K562 (cell line): Measurements from ENCODE around the gene FOXL3. TPM values are rescaled to one million over a fixed set of nuclear protein-coding genes. Genes with fewer than 3 reads are reported as not detected.

Source experiments
- ATAC-seq: fragments of 200-7000 bp; cut with Tn5 transposase; 3 replicates; pipeline ENCODE4 v1.9.1; 2020; ENCODE audit warnings: moderate library complexity
- BruUV-seq: library from RNA; stranded (reverse); fragments of 400-500 nt; replicated peaks from 2 replicates; lab custom pipeline; 2021; lab: Mats Ljungman, UMichigan
- CTCF ChIA-PET: fragments of 300-600 bp; formaldehyde crosslinking; extraction: SDS; loops from one replicate; lab custom pipeline; 2021; ENCODE audit warnings: low intra/inter-chr PET ratio; lab: Yijun Ruan, JAX
- POLR2A ChIA-PET: fragments of 300-600, 350-650 bp; sonication (Branson Sonifier 250); formaldehyde crosslinking; extraction: SDS; loops from one replicate; lab custom pipeline; 2021; ENCODE audit warnings: antibody characterized with exemption, inconsistent platforms; lab: Yijun Ruan, JAX
- DNase-seq, 4 experiments: peaks; one replicate each; pipeline versions ENCODE4 v3.0.0 to v3.0.0-alpha.2; 2011 to 2018; ENCODE audit warnings: low spot score in 3 of 4, mixed read lengths in 3 of 4; ENCODE audit errors: extremely low read depth in 1 of 4
- FAIRE-seq: peaks from 2 replicates; lab custom pipeline; 2011; peaks lifted over from hg19 to GRCh38; lab: Jason Lieb, UNC
- H2AFZ ChIP-seq: 2 replicates; pipeline ENCODE4 v1.6.0; 2011; ENCODE audit warnings: low read depth, low read length, control low read depth, inconsistent platforms
- H3K27ac ChIP-seq: fragments of 200-600 bp; 3 replicates; pipeline ENCODE4 v1.8.0; 2011; ENCODE audit warnings: low read depth, mild to moderate bottlenecking, control low read depth, inconsistent platforms, low read length, moderate library complexity, mixed read lengths; ENCODE audit errors: extremely low read depth
- H3K27me3 ChIP-seq, 2 experiments: fragments of 300-600 bp in 1 of 2; 2 replicates in 1 of 2; 3 replicates in 1 of 2; pipeline versions ENCODE4 v1.6.0 to v1.8.0; 2011; ENCODE audit warnings: inconsistent platforms in 2 of 2, low read length in 2 of 2, mild to moderate bottlenecking in 1 of 2, mixed read lengths in 1 of 2, moderate library complexity in 1 of 2; ENCODE audit not compliant: control insufficient read depth in 2 of 2, insufficient read depth in 2 of 2
- H3K36me3 ChIP-seq: fragments of 300-600 bp; 3 replicates; pipeline ENCODE4 v1.8.0; 2011; ENCODE audit warnings: mild to moderate bottlenecking, low read length, inconsistent platforms; ENCODE audit not compliant: control insufficient read depth, insufficient read depth
- H3K4me1 ChIP-seq, 2 experiments: fragments of 200-600 bp in 1 of 2; replicated peaks in 1 of 2; 2 replicates in 1 of 2; 3 replicates in 1 of 2; pipeline versions ENCODE4 v1.5.1 to v1.8.0; 2011; ENCODE audit warnings: inconsistent platforms in 2 of 2, low read length in 2 of 2, mild to moderate bottlenecking in 1 of 2, mixed read lengths in 1 of 2, moderate library complexity in 1 of 2; ENCODE audit not compliant: control insufficient read depth in 2 of 2, insufficient read depth in 2 of 2
- H3K4me2 ChIP-seq: 2 replicates; pipeline ENCODE4 v1.6.1; 2011; ENCODE audit warnings: low read length, control low read depth, inconsistent platforms, mixed read lengths; ENCODE audit not compliant: insufficient read depth
- H3K4me3 ChIP-seq: fragments of 200-600 bp; sonication (generic), shearing (Covaris generic); 2 replicates; pipeline ENCODE4 v1.5.1; 2016; ENCODE audit warnings: control low read depth, inconsistent platforms
- H3K79me2 ChIP-seq: fragments of 200-600 bp; 3 replicates; pipeline ENCODE4 v1.8.0; 2011; ENCODE audit warnings: low read length, inconsistent platforms; ENCODE audit not compliant: control insufficient read depth, insufficient read depth
- H3K9ac ChIP-seq, 2 experiments: 2 replicates each; pipeline versions ENCODE4 v1.6.0 to v1.6.1; 2011; ENCODE audit warnings: low read depth in 2 of 2, low read length in 2 of 2, control low read depth in 1 of 2, inconsistent platforms in 1 of 2, mild to moderate bottlenecking in 1 of 2, mixed read lengths in 1 of 2; ENCODE audit not compliant: insufficient read depth in 1 of 2
- H3K9me1 ChIP-seq: one replicate; pipeline ENCODE4 v1.6.0; 2011; ENCODE audit warnings: inconsistent platforms, mild to moderate bottlenecking, low read length, moderate library complexity; ENCODE audit not compliant: control insufficient read depth, insufficient read depth
- H3K9me3 ChIP-seq: replicated peaks from 2 replicates; pipeline ENCODE4 v1.5.1; 2011; ENCODE audit warnings: low read depth, low read length, inconsistent platforms; ENCODE audit not compliant: control insufficient read depth, insufficient read depth
- H4K20me1 ChIP-seq: replicated peaks from 2 replicates; pipeline ENCODE4 v1.6.1; 2011; ENCODE audit warnings: low read length, inconsistent platforms, mixed read lengths; ENCODE audit not compliant: control insufficient read depth, insufficient read depth
- KLF6 ChIP-seq: fragments of 250-450 bp; sonication (Bioruptor Pico); IDR thresholded peaks from 2 replicates; pipeline ENCODE4 v1.4.0; 2020; ENCODE audit warnings: mild to moderate bottlenecking, moderate library complexity, borderline replicate concordance
- MEF2A ChIP-seq: IDR thresholded peaks from 2 replicates; pipeline ENCODE4 v1.6.1; 2011; ENCODE audit warnings: low read depth, mild to moderate bottlenecking, low read length, moderate library complexity; ENCODE audit not compliant: control insufficient read depth
- NFXL1 ChIP-seq: fragments of 450-650 bp; formaldehyde crosslinking; IDR thresholded peaks from 2 replicates; pipeline ENCODE4 v1.4.0; 2021; ENCODE audit warnings: mild to moderate bottlenecking
- POLR3G ChIP-seq: IDR thresholded peaks from 2 replicates; pipeline ENCODE4 v1.6.1; 2011; ENCODE audit not compliant: insufficient read length, insufficient replicate concordance; ENCODE audit errors: extremely low read depth
- PTRF ChIP-seq: fragments of 450-650 bp; IDR thresholded peaks from 2 replicates; pipeline ENCODE4 v1.6.1; 2016; ENCODE audit warnings: mild to moderate bottlenecking, missing genetic modification characterization, missing compliant biosample characterization
- SAFB2 ChIP-seq: fragments of 200-400 bp; formaldehyde crosslinking; IDR thresholded peaks from 2 replicates; pipeline ENCODE4 v1.6.1; 2018; ENCODE audit warnings: borderline replicate concordance, low read length, low read depth, moderate library complexity; ENCODE audit not compliant: severe bottlenecking
- ZNF23 ChIP-seq: fragments of 250-450 bp; sonication (Bioruptor Pico); IDR thresholded peaks from 2 replicates; pipeline ENCODE4 v1.4.0; 2020; ENCODE audit warnings: mild to moderate bottlenecking
- WGBS: fragments of 100-300 bp; shearing (Covaris generic); methylation state at CpG from one replicate; pipeline ENCODE4 v1.1.6; 2016; ENCODE audit warnings: low coverage, mixed read lengths; ENCODE audit not compliant: insufficient coverage; ENCODE audit errors: missing lambda C conversion rate; 5-methylcytosine and 5-hydroxymethylcytosine counted together
- in situ Hi-C: fragments of 300-500 bp; cut with MboI; formaldehyde crosslinking; loops from 4 replicates; pipeline ENCODE4 v1.15.0; 2018; ENCODE audit warnings: inconsistent platforms, mixed read lengths
- intact Hi-C: fragments of 100-400 bp; cut with micrococcal nuclease; formaldehyde crosslinking; loops from 2 replicates; pipeline ENCODE4 v1.14.2; 2022
- polyA plus RNA-seq, 8 experiments: library from polyadenylated mRNA; depleted of rRNA in 4 of 8; stranded (reverse) in 5 of 8; unstranded in 3 of 8; fragments of >200 nt; fragmentation: Nextera tagmentation in 2 of 8; fragmentation: Illumina TruSeq in 1 of 8; extraction: Ambion mirVana in 2 of 8; extraction: Trizol in 1 of 8; gene quantifications; 2 replicates each; pipeline versions ENCODE4 v1.2.1 to v1.2.3, GENCODE V29; 2011 to 2014; ENCODE audit warnings: inconsistent platforms in 1 of 8, missing spikeins in 1 of 8
- total RNA-seq, 7 experiments: library from RNA; depleted of rRNA in 6 of 7; stranded (reverse); fragments of >200 nt in 6 of 7; fragmentation: Illumina TruSeq in 2 of 7; extraction: Trizol in 2 of 7; gene quantifications; 2 replicates each; pipeline versions ENCODE4 v1.2.1 to v1.2.3, GENCODE V29; 2011 to 2021; ENCODE audit warnings: low replicate concordance in 1 of 7

FOXL3 gene
- total and polyA plus RNA-seq, 9 of the 15 experiments (the other 6 are each of a cell fraction or from before 2014, with no cell fraction given): not detected

- Histone ChIP-seq H3K27me3 (peaks cover 44 to 65% of the 10 kb centered on the region in 2 experiments), H3K27ac (no peak overlapping the region), H3K4me3 (no peak overlapping the region), H3K79me2 (no peaks in the 10 kb centered on the region), H3K36me3 (no peaks in the 10 kb centered on the region), H3K4me2 (peak overlapping the region; percentile 52; the same call in 1 of the 2 replicates), H4K20me1 (no peaks in the 10 kb centered on the region; the same call in 1 of the 2 replicates), H3K9ac (no peak overlapping the region), H2AFZ (no peak overlapping the region), H3K9me3 (peaks cover 3% of the 10 kb centered on the region; the same call in 1 of the 2 replicates), H3K9me1 (no peaks in the 10 kb centered on the region), H3K4me1 (peaks cover 0 to 15% of the 10 kb centered on the region in 2 experiments; a peak in 2 of 5 replicates)
- BruUV-seq: no TSS peak
- DNase-seq (no peak), ATAC-seq (no peak), FAIRE-seq (no peak)
- 56% methylated on average over 6 of the region's 6 CpGs for WGBS
- TF ChIP-seq MEF2A (no peak), KLF6 (no peak), ZNF23 (CRISPR knock-in tag) (no peak), PTRF (tag) (no peak), SAFB2 (no peak), NFXL1 (CRISPR knock-in tag) (no peak), POLR3G (no peak)
- ChIA-PET CTCF (interaction anchor here (1.2 to 1.7 kb wide), 3 partner anchors 313 to 451 kb away, joined by 3 to 5 read pairs (median 3); no protein-coding TSS in a partner anchor), POLR2A (interaction anchor here (0.8 kb wide), 1 partner anchor 21 kb away, joined by 3 read pairs; no protein-coding TSS in a partner anchor)
- intact Hi-C loops (loop anchor here (2.0 to 10.0 kb wide), 3 partner anchors 314 to 852 kb away; no protein-coding TSS in a partner anchor), in situ Hi-C loops (no loop called here)
Measured at GRCh38 chr7:322708-323111, 32.7 kb downstream of the FOXL3 start.
